Neuronal stem cell (in vitro differentiated cells): ENCODE data around the gene GNPTG.

ENCODE experiments used
- DNase-seq: peaks from one replicate; pipeline ENCODE4 v3.0.0-alpha.2; 2013; ENCODE audit warnings: low spot score
- H2AFZ ChIP-seq: one replicate; pipeline ENCODE4 v1.6.1; 2013; ENCODE audit warnings: mild to moderate bottlenecking, low read length, inconsistent platforms
- H2AK5ac ChIP-seq: 2 replicates; pipeline ENCODE4 v1.6.1; 2013; ENCODE audit warnings: low read depth, mild to moderate bottlenecking, inconsistent platforms, low read length, moderate library complexity, mixed read lengths
- H2BK120ac ChIP-seq: 2 replicates; pipeline ENCODE4 v1.6.1; 2013; ENCODE audit warnings: low read depth, mild to moderate bottlenecking, inconsistent platforms, low read length, moderate library complexity, mixed read lengths
- H2BK12ac ChIP-seq: one replicate; pipeline ENCODE4 v1.6.1; 2013; ENCODE audit warnings: low read length, inconsistent platforms
- H2BK15ac ChIP-seq: 2 replicates; pipeline ENCODE4 v1.6.1; 2013; ENCODE audit warnings: mild to moderate bottlenecking, low read length, inconsistent platforms, mixed read lengths
- H2BK5ac ChIP-seq: one replicate; pipeline ENCODE4 v1.6.1; 2013; ENCODE audit warnings: inconsistent platforms, mild to moderate bottlenecking, low read length, moderate library complexity
- H3K14ac ChIP-seq: one replicate; pipeline ENCODE4 v1.6.1; 2013; ENCODE audit warnings: low read length, inconsistent platforms
- H3K18ac ChIP-seq: 2 replicates; pipeline ENCODE4 v1.6.1; 2013; ENCODE audit warnings: low read length, inconsistent platforms
- H3K23ac ChIP-seq: 2 replicates; pipeline ENCODE4 v1.6.1; 2013; ENCODE audit warnings: low read depth, mild to moderate bottlenecking, mixed read lengths, low read length, inconsistent platforms; ENCODE audit not compliant: poor library complexity
- H3K27ac ChIP-seq: replicated peaks from 3 replicates; pipeline ENCODE4 v1.5.1; 2013; ENCODE audit warnings: low read length, inconsistent platforms
- H3K27me3 ChIP-seq, 3 experiments: 2 replicates each; pipeline ENCODE4 v1.6.1; 2013; ENCODE audit warnings: low read length in 3 of 3, mild to moderate bottlenecking in 2 of 3, inconsistent platforms in 1 of 3, low read depth in 1 of 3, mixed read lengths in 1 of 3, moderate library complexity in 1 of 3; ENCODE audit not compliant: control insufficient read depth in 3 of 3, insufficient read depth in 3 of 3
- H3K36me3 ChIP-seq, 2 donors: replicated peaks in 1 of 2; 2 replicates each; pipeline ENCODE4 v1.6.1; 2013; ENCODE audit warnings: low read length in 2 of 2; ENCODE audit not compliant: control insufficient read depth in 2 of 2, insufficient read depth in 2 of 2
- H3K4ac ChIP-seq: 2 replicates; pipeline ENCODE4 v1.6.1; 2013; ENCODE audit warnings: inconsistent platforms, mild to moderate bottlenecking, low read length, moderate library complexity
- H3K4me1 ChIP-seq, 2 donors: 1 replicate in 1 of 2; 2 replicates in 1 of 2; pipeline ENCODE4 v1.6.1; 2013; ENCODE audit warnings: low read length in 2 of 2, low read depth in 1 of 2; ENCODE audit not compliant: control insufficient read depth in 2 of 2, insufficient read depth in 1 of 2
- H3K4me2 ChIP-seq: one replicate; pipeline ENCODE4 v1.6.1; 2013; ENCODE audit warnings: mild to moderate bottlenecking, low read length, inconsistent platforms; ENCODE audit not compliant: insufficient read depth, poor library complexity, severe bottlenecking
- H3K4me3 ChIP-seq, 2 donors: 2 replicates each; pipeline ENCODE4 v1.5.1; 2013; ENCODE audit warnings: low read length in 2 of 2, mild to moderate bottlenecking in 2 of 2, inconsistent platforms in 1 of 2, moderate library complexity in 1 of 2
- H3K79me1 ChIP-seq: one replicate; pipeline ENCODE4 v1.6.1; 2013; ENCODE audit warnings: low read depth, mild to moderate bottlenecking, inconsistent platforms, low read length, moderate library complexity
- H3K9ac ChIP-seq: one replicate; pipeline ENCODE4 v1.6.1; 2013; ENCODE audit warnings: mild to moderate bottlenecking, low read depth, low read length, inconsistent platforms; ENCODE audit not compliant: poor library complexity
- H3K9me3 ChIP-seq, 2 donors: replicated peaks in 1 of 2; 2 replicates each; pipeline versions ENCODE3 to v1.6.1; 2013; ENCODE audit warnings: low read length in 2 of 2, mild to moderate bottlenecking in 2 of 2, inconsistent platforms in 1 of 2, low read depth in 1 of 2, mixed read lengths in 1 of 2, moderate library complexity in 1 of 2; ENCODE audit not compliant: control insufficient read depth in 2 of 2, insufficient read depth in 1 of 2
- H4K8ac ChIP-seq: one replicate; pipeline ENCODE4 v1.6.1; 2013; ENCODE audit warnings: low read depth, mild to moderate bottlenecking, inconsistent platforms, low read length, moderate library complexity
- H4K91ac ChIP-seq: one replicate; pipeline ENCODE4 v1.6.1; 2013; ENCODE audit warnings: low read length, low read depth, mild to moderate bottlenecking, inconsistent platforms; ENCODE audit not compliant: poor library complexity
- whole genome bisulfite sequencing, 2 donors: extraction: QIAGEN DNeasy Blood & Tissue Kit; methylation state at CpG; one replicate each; pipeline ENCODE4 v1.1.7; 2013; ENCODE audit warnings: missing lambda C conversion rate in 2 of 2, mixed read lengths in 1 of 2; ENCODE audit not compliant: insufficient read length in 2 of 2, insufficient replicate concordance in 1 of 2; ENCODE audit errors: extremely low coverage in 2 of 2; 5-methylcytosine and 5-hydroxymethylcytosine counted together

The GNPTG gene

GRCh38 chr16:1345087-1345486 lies 6.6 kb upstream of the GNPTG start:
- H3K27ac ChIP-seq, result no peak overlapping the region
- H3K27me3 ChIP-seq, result peaks cover 0 to 14% (median 0%) of the 10 kb centered on the region in 3 experiments
- H3K4me1 ChIP-seq, result peaks cover 0 to 11% of the 10 kb centered on the region in 2 donors
- H3K4me2 ChIP-seq, result no peak overlapping the region
- H3K79me1 ChIP-seq, result peaks cover 5% of the 10 kb centered on the region
- peak overlapping the region; percentile 5 for H2BK5ac ChIP-seq
- no peak overlapping the region for H3K18ac ChIP-seq
- H3K23ac ChIP-seq, result no peak overlapping the region
- H2AFZ ChIP-seq, result no peak overlapping the region
- H3K9ac ChIP-seq, result no peak overlapping the region
- no peak overlapping the region for H4K91ac ChIP-seq
- H3K4me3 ChIP-seq, result no peak overlapping the region
- H4K8ac ChIP-seq, result no peak overlapping the region
- H3K4ac ChIP-seq, result no peak overlapping the region
- H2AK5ac ChIP-seq, result no peak overlapping the region
- peaks cover 11 to 71% of the 10 kb centered on the region in 2 donors for H3K36me3 ChIP-seq
- H3K14ac ChIP-seq, result no peak overlapping the region
- H2BK15ac ChIP-seq, result peak overlapping the region; percentile 8
- no peaks in the 10 kb centered on the region for H3K9me3 ChIP-seq
- H2BK120ac ChIP-seq, result no peak overlapping the region
- DNase-seq, result no peak
- peak overlapping the region; percentile 73 for H2BK12ac ChIP-seq
- WGBS, 2 donors, result no CpG with 5 or more reads among the region's 11 CpGs

- H3K4me2 ChIP-seq, result no peak overlapping the region
- no peaks in the 10 kb centered on the region for H3K9me3 ChIP-seq
- no peak overlapping the region for H3K14ac ChIP-seq
- no peak overlapping the region for H2AK5ac ChIP-seq
- peaks cover 7% of the 10 kb centered on the region for H3K79me1 ChIP-seq
- H3K4me1 ChIP-seq, result peaks cover 4 to 11% of the 10 kb centered on the region in 2 donors
- peak overlapping the region; percentile 23 for H3K4ac ChIP-seq
- H3K23ac ChIP-seq, result peak overlapping the region; percentile 17
- peak overlapping the region; percentile 53 for H2BK5ac ChIP-seq
- H2BK120ac ChIP-seq, result no peak overlapping the region
- no peak overlapping the region for H3K27ac ChIP-seq
- H4K91ac ChIP-seq, result no peak overlapping the region
- H2BK15ac ChIP-seq, result peak overlapping the region; percentile 94
- no CpG with 5 or more reads among the region's 31 CpGs for WGBS, 2 donors
- DNase-seq, result no peak
- no peak overlapping the region for H2AFZ ChIP-seq
- peaks cover 16 to 69% of the 10 kb centered on the region in 2 donors for H3K36me3 ChIP-seq
- H2BK12ac ChIP-seq, result peak overlapping the region; percentile 84
- peak overlapping the region; percentile 44 for H3K9ac ChIP-seq
- H3K4me3 ChIP-seq, result peak overlapping the region in 1 of 2 donors; percentile 14
- no peak overlapping the region for H3K18ac ChIP-seq
- H4K8ac ChIP-seq, result no peak overlapping the region
- peaks cover 0 to 14% (median 0%) of the 10 kb centered on the region in 3 experiments for H3K27me3 ChIP-seq
Observed at GRCh38 chr16:1345651-1346421, 5.9 kb upstream of the GNPTG start.

- Histone ChIP-seq H2BK5ac (no peak overlapping the region), H3K79me1 (peaks cover 15% of the 10 kb centered on the region), H3K4ac (peak overlapping the region; percentile 23), H3K4me1 (peaks cover 8 to 14% of the 10 kb centered on the region in 2 donors), H4K91ac (no peak overlapping the region), H2AK5ac (no peak overlapping the region), H3K4me3 (peak overlapping the region in 1 of 2 donors; percentile 14), H3K23ac (peak overlapping the region; percentile 17), H3K27me3 (peaks cover 0 to 14% (median 0%) of the 10 kb centered on the region in 3 experiments), H2BK15ac (peak overlapping the region; percentile 94), H3K4me2 (no peak overlapping the region), H3K14ac (no peak overlapping the region), H2BK12ac (peak overlapping the region; percentile 84), H3K27ac (no peak overlapping the region), H4K8ac (no peak overlapping the region), H3K18ac (no peak overlapping the region), H3K9me3 (no peaks in the 10 kb centered on the region), H3K9ac (no peak overlapping the region), H3K36me3 (peaks cover 16 to 61% of the 10 kb centered on the region in 2 donors), H2BK120ac (no peak overlapping the region), H2AFZ (no peak overlapping the region)
- no peak for DNase-seq
- WGBS, 2 donors, result no CpG with 5 or more reads among the region's 34 CpGs
Observed at GRCh38 chr16:1346422-1347285, 5.1 kb upstream of the GNPTG start.
